Globus pallidus (tissue), 1 donor: ENCODE results near the gene CCDC158.
"Not testable (repeated sequence)": the region's sequence is repeated elsewhere in the genome, so short reads cannot be mapped to it uniquely, and the experiment has no call there.

Source experiments
- DNase-seq: peaks from one replicate; pipeline ENCODE4 v3.0.0-alpha.2; 2015; ENCODE audit warnings: low spot score

CCDC158 gene

GRCh38 chr4:76430519-76431388, 9.8 kb upstream of the CCDC158 start:
- peak; percentile 47 for DNase-seq

GRCh38 chr4:76429636-76430035, 8.7 kb upstream of the CCDC158 start:
- no peak for DNase-seq

- no peak for DNase-seq
These were observed 5.3 kb upstream of the CCDC158 start for GRCh38 chr4:76426272-76426671.

GRCh38 chr4:76423159-76423558, 2.2 kb upstream of the CCDC158 start:
- not testable (repeated sequence) for DNase-seq

DNA sequence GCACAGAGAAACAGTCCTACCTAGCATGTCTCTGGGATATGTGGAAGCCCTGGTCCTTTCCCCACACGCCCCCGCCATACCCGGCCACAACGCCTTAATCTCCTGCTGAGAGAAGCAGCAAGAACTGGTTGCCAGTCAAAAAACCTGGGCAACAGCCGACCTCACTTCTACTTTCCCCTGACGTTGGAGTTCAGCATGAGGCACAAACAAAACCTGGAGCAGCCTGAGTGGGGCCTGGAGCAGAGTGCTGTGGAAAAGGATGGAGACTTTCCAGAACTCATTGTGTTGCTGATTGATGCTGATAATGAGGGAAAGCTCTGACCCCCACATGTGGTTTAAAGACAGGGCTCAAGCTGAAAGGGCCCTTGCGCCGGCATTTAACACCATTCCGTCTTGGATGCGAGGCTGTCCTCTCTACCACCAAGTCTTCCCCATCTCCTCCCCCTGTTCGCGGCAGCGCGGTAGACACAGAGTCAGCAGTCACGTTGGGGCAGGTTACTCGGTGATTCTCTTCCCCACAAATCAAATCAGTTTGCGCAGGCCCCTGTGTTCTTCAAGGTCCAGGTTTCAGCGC, 666 bp downstream of the CCDC158 start:
- no peak for DNase-seq

DNA sequence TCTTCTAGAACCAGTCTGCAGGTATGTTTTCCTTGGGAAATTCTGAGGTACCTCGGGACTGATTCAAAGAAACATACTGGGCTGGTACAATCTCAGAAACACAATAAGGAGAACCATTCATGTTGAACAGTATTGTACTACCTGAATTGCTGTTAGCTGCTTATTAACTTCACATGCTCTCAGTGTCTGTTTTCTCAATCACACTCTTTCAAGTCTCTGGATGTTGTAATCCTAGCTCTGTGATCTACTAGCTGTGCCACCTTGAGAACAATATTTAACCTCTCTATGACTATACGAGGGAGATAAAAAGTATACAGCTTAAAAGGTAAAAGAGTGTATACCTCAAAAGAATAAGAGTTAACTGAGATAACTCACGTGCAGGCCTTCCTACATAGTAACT, 10.3 kb downstream of the CCDC158 start:
- no peak for DNase-seq

- no peak for DNase-seq
These were observed 13.4 kb downstream of the CCDC158 start for GRCh38 chr4:76407440-76408119.

- no peak for DNase-seq
These were observed 14.9 kb downstream of the CCDC158 start for GRCh38 chr4:76406081-76406480.

DNA sequence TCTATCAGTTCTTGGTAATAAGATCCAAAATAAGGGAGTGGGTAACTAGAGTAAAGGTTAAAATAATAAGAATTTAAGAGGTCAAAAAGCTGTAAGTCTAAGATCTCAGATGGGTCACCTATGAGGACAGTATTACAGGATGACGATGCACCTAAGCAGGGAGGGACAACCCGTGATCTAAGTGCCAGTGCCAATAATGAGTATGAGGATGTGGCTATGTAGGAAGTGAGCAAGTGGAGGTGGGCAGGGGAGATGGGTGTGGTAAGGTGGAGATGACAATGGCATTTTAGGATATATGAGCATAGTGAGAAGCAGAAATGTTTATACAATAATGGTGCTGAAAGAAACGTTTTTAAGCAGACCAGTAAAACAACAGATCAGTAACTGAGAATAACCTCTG, 19.3 kb downstream of the CCDC158 start:
- DNase-seq = no peak

GRCh38 chr4:76388160-76388908, 32.6 kb downstream of the CCDC158 start:
- no peak for DNase-seq

DNA sequence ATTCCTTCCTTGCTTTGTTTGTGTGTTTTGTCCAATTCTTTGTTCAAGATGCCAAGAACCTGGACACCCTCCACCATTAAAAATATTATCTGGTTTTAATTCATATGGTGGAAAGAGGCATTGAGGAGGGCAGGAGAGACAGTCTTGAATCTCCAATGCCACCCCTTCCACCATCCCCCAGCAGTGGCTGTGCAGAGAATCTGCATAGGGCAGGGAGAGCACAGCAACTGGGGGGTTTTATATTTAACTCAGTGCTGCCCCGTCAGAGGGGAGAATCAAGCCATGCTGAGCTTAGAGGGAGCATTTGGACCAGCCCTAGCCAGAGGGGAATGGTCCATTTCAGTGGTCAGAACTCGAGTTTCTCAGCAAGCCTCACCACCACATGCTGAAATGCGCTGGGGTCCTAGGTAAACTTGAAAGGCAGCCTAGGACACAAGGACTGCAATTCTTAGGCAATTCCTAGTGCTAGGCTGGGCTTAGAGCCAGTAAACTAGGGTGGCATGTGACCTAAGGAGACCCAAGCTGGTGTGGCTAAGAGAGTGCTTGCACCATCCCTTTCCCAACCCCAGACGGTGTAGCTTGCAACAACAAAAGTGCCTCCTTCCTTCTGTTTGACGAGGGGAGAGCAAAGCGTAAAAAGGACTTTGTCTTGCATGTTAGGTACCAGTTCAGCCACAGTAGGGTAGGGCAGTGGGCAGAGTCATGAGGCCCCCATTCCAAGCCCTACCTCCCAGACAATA, 34.2 kb downstream of the CCDC158 start:
- no peak for DNase-seq

DNA sequence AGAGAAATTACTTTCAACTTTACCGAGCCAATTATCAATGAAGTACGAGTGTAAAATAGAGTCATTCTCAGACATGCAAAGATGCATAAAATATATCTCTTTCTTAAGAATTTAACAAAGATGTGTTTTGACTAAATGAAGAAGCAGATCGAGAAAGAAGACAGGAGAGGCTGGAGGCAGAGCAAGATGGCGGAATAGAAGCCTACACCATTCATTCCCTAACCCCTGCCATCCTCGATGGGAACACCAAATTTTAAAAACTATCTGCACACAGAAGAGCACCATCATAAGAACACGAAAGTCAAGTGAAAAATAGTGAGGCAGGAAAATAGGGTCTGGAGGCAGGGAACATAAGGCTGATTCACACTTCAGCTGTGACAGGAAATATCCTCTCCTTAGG, 35.0 kb downstream of the CCDC158 start:
- DNase-seq = no peak

DNA sequence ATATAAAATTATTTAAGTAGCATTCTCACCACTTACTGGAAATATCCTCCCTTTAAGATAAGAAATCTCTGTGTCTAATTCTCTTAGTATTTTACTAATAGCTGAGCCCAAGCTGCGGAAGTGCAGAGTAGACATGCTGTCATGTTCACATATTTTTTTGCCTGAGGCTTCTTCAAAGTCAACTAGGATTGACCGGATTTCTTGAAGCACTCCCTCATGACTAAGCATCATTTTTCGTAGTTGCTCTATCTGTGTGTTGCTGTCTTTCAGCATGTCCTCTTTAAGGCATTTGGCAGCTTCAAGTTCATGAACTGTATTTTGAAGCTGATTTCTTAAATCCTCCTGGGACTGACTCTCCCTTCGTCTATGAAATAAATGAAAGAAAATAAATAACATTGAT, 36.9 kb downstream of the CCDC158 start:
- DNase-seq = no peak

DNA sequence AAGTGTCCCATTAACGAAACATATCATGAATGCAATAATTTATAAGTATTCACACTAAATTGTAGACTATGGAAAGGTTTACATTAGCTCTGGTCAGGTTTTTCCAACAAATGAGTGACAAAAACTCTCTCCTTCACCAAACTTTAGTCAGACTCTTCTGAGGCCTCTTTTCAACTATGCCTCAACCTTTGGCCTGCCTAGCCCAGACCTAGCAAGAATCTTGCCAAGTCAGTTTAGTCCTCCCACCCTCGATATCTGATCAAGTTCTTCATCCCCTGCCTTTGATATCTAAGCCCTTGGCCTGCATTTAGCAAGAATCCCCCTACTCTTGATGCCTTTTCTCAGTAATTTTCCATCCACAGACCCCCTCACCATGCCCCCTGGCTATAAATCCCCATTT, 37.9 kb downstream of the CCDC158 start:
- DNase-seq = no peak

DNA sequence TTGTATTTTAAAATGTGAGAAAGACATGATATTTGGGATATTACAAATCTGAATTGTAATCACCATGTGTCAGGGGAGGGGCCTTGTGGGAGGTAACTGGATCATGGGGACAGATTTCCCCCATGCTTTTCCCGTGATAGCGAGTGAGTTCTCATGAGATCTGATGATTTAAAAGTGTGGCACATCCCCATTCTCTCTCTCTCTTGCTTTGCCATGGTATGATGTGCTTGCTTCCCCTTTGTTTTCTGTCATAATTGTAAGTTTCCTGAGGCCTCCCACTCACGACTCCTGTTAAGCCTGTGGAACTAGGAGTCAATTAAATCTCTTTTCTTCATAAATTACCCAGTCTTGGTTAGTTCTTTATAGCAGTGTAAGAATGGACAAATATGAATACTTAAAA, 39.0 kb downstream of the CCDC158 start:
- DNase-seq = no peak

- no peak for DNase-seq
These were observed 40.4 kb downstream of the CCDC158 start for GRCh38 chr4:76380561-76380960.

- DNase-seq = no peak
These were observed 43.0 kb downstream of the CCDC158 start for GRCh38 chr4:76377911-76378310.

DNA sequence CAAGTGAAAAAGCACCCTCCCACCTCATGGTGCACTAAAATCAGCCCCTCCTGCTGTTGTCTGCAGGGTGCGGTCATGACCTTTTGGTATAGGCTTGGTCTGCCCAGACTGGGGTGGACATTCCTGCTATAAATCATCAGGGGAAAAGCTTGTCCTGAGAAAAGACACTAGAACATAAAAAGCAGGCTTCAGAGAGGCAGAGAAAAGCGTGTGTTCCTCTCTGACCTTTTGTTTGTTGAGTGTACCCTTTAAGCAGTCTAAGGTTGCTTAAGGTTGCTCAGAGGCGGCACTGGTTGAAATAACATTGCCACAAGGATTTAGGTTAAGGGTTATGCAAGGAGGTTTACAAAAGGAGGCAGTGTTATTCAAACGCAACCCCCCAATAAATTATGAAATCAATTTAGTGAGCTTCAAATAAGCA, 43.5 kb downstream of the CCDC158 start:
- no peak for DNase-seq

DNA sequence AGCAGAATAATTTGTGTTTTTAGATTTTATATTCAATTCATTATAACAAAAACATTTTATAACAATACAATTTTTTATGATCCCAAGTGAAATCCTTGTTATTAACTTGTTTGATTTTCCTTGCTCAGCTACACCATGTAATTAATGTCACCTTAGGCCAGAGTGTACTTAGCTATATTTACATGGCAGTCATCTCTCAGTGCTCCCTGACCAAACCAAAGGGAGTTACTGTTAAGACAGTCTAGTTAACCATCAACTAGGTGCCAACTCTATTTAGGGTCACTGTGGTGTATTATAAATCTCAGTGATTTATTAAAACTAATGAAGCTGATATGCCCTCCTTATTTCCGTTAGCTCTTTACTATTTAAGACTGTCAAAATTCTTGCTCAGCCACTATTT, 44.4 kb downstream of the CCDC158 start:
- no peak for DNase-seq

- DNase-seq = no peak
These were observed 45.2 kb downstream of the CCDC158 start for GRCh38 chr4:76375703-76376102.

DNA sequence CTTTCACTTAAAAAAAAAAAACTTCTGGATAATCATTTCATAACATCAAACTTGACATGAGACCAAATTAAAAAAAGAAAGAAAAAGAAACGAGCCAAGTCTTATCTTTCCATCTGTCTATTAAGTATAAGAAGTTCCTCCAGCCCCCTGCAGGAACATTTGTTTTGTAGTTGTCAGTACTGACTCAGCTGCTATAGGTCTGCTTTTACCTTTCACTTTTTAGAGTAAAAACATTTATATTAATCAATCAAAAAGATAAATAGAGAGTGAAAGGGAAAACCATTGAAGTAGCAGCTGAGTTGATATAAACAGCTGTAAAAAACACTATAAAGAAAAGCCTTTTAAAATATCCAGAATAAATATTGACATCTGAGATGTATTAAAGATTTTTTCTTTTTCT, 46.1 kb downstream of the CCDC158 start:
- no peak for DNase-seq
